HEK293T (cell line): ENCODE data around the gene NDUFS7.

ENCODE experiments used
- CTCF ChIA-PET: fragments of 350-600 bp; formaldehyde crosslinking; extraction: SDS; loops from one replicate; lab custom pipeline; 2021; ENCODE audit warnings: antibody characterized with exemption, inconsistent platforms; lab: Yijun Ruan, JAX
- POLR2A ChIA-PET: fragments of 350-600 bp; formaldehyde crosslinking; extraction: SDS; loops from one replicate; lab custom pipeline; 2020; ENCODE audit warnings: antibody characterized with exemption, inconsistent platforms; lab: Yijun Ruan, JAX
- DNase-seq: peaks from one replicate; pipeline ENCODE4 v3.0.0; 2012; ENCODE audit warnings: mixed read lengths; ENCODE audit errors: extremely low spot score
- ARNT ChIP-seq: fragments of 450-650 bp; IDR thresholded peaks from 2 replicates; pipeline ENCODE4 v1.6.1; 2017; ENCODE audit warnings: mild to moderate bottlenecking
- BHLHE40 ChIP-seq: fragments of 450-650 bp; IDR thresholded peaks from 2 replicates; pipeline ENCODE4 v1.6.1; 2016; ENCODE audit warnings: mild to moderate bottlenecking, moderate library complexity, borderline replicate concordance
- CTBP1 ChIP-seq: fragments of 450-650 bp; IDR thresholded peaks from 2 replicates; pipeline ENCODE4 v1.6.1; 2016; ENCODE audit warnings: borderline replicate concordance
- ELF4 ChIP-seq: fragments of 450-650 bp; IDR thresholded peaks from 2 replicates; pipeline ENCODE4 v1.6.1; 2017; ENCODE audit warnings: antibody characterized with exemption
- FOXA1 ChIP-seq: fragments of 450-650 bp; IDR thresholded peaks from 2 replicates; pipeline ENCODE4 v1.6.1; 2016; ENCODE audit warnings: mild to moderate bottlenecking
- FOXK2 ChIP-seq: fragments of 450-650 bp; IDR thresholded peaks from 2 replicates; pipeline ENCODE4 v1.6.1; 2016; ENCODE audit warnings: mild to moderate bottlenecking
- FOXM1 ChIP-seq: fragments of 450-650 bp; IDR thresholded peaks from 2 replicates; pipeline ENCODE4 v1.6.1; 2017; ENCODE audit warnings: mild to moderate bottlenecking, borderline replicate concordance
- HDGF ChIP-seq: fragments of 450-650 bp; IDR thresholded peaks from 2 replicates; pipeline ENCODE4 v1.6.1; 2017; ENCODE audit warnings: antibody characterized with exemption, borderline replicate concordance
- L3MBTL2 ChIP-seq: fragments of 450-650 bp; conservative IDR thresholded peaks from 2 replicates; pipeline ENCODE4 v1.6.1; 2016; ENCODE audit warnings: mild to moderate bottlenecking
- LEF1 ChIP-seq: fragments of 450-650 bp; IDR thresholded peaks from 2 replicates; pipeline ENCODE4 v1.6.1; 2017; ENCODE audit warnings: mild to moderate bottlenecking, borderline replicate concordance
- NFRKB ChIP-seq: fragments of 450-650 bp; IDR thresholded peaks from 2 replicates; pipeline ENCODE4 v1.6.1; 2016; ENCODE audit warnings: mild to moderate bottlenecking, moderate library complexity
- SP1 ChIP-seq: fragments of 450-650 bp; IDR thresholded peaks from 2 replicates; pipeline ENCODE4 v1.6.1; 2017
- SUZ12 ChIP-seq: fragments of 450-650 bp; IDR thresholded peaks from 2 replicates; pipeline ENCODE4 v1.6.1; 2016; ENCODE audit warnings: mild to moderate bottlenecking
- TARDBP ChIP-seq: fragments of 450-650 bp; IDR thresholded peaks from 2 replicates; pipeline ENCODE4 v1.6.1; 2016
- ZNF384 ChIP-seq: fragments of 450-650 bp; IDR thresholded peaks from 2 replicates; pipeline ENCODE4 v1.6.1; 2016
- TF ChIP-seq, protein P1 (sequence below): fragments of 450-650 bp; IDR thresholded peaks from 2 replicates; pipeline ENCODE4 v1.6.1; 2016

Gene NDUFS7

DNA sequence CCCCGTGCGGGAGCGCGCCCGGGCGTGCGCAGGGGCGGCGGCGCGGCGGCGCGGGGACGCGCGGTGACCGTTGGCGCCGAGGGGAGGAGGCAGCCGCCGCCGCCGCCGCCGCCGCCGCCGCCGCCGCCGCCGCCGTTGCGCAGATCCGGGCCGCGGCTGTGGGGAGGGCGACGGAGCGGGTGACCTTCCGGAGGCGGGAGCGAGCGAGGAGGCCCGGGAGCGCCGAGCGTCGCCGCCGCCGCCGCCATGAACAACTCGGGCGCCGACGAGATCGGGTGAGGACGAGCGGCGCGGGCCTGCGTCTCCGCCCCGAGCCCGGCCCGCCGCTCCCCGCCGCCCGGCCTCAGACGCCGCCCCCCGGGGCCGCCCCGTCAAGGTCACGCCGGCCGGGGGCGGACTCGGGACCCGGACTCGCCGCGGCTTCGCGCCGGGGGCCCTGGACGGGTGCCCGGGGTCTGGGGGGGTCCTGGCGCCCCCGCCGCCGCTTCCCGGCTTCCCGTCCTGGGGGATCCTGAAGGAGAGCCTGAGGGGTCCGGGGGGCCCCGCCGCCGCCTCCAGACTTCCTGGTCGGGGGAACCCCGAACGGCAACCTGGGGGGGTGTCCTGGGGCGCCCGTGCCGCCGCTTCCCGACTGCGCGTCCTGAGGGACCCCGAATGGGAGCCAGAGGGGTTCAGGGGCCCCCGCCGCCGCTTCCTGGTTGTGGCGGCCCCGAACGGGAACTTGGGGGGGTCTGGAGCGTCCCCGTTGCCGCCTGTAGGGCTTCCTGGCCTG, 24.0 kb downstream of the NDUFS7 start, which contains the start of gene DAZAP1:
Gene DAZAP1, plus strand, starts transcription at position 59 of the 772 bp plus-strand sequence. Its CDS starts 188 bp downstream, at position 247.
- CTCF ChIA-PET, result no interaction called here
- POLR2A ChIA-PET, result no interaction called here
- TF ChIP-seq LEF1 (no peak), SP1 (no peak), BHLHE40 (no peak), FOXK2 (no peak), ZNF384 (no peak), TARDBP (no peak), L3MBTL2 (no peak), ARNT (no peak), FOXM1 (no peak), NFRKB (no peak), HDGF (no peak), SUZ12 (no peak), ELF4 (no peak), CTBP1 (no peak), FOXA1 (no peak)
- TF ChIP-seq, protein P1, sequence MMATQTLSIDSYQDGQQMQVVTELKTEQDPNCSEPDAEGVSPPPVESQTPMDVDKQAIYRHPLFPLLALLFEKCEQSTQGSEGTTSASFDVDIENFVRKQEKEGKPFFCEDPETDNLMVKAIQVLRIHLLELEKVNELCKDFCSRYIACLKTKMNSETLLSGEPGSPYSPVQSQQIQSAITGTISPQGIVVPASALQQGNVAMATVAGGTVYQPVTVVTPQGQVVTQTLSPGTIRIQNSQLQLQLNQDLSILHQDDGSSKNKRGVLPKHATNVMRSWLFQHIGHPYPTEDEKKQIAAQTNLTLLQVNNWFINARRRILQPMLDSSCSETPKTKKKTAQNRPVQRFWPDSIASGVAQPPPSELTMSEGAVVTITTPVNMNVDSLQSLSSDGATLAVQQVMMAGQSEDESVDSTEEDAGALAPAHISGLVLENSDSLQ, result no peak
- DNase-seq, result no peak

DNA sequence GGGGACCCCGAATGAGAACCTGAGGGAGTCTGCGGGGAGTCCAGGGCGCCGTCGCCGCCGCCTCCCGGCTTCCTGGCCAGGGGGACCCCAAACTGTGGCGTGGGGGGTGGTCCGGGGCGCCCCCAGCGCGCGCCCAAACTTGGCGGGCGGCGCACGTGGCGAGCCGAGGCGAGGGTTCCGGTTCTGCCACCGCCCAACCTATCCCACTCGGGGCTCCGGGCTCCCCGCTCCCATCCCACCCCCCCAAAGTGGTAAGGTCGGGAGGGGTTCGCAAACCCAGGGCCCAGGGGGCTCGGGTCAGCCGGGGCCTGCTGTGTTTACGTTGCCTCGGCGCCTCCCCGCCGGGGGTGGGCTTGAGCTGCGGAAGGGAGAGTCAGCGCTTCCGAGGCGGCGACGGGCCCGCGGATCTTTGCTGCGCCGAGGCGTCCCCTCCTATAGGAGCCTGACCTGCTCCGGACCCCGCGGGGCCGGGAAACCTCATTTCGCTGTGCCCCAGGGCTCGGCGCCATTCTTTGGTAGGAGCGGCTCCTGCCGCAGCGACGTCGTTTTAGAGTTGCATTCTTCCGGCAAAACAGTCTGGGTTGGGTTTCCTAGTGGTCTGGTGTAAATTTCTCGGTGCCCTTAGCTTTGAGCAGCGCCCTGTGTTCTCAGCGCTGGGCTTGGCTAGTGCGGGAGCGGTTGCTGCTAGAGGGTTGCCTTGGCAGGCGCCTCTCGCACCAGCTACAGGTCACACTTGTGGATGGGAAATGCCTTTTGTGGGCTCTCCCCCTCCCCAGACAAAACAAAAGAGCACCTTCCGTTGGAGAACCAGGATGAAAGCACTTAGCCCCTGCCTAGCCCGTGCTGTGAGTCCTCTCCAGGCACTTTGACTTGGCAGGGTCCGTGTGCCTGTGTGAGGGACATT, 24.8 kb downstream of the NDUFS7 start:
- CTCF ChIA-PET, result interaction anchor here (0.6 kb wide), 1 partner anchor 28 kb away, joined by 3 read pairs; no protein-coding TSS in a partner anchor
- POLR2A ChIA-PET, result interaction anchor here (1.1 kb wide), 1 partner anchor 139 kb away, joined by 5 read pairs; the partner anchor contains the start of gene CIRBP
- TF ChIP-seq FOXA1, result no peak
- TF ChIP-seq FOXM1, result no peak
- no peak for TF ChIP-seq SP1
- no peak for TF ChIP-seq HDGF
- peak; percentile 71 for TF ChIP-seq L3MBTL2
- no peak for DNase-seq

DNA sequence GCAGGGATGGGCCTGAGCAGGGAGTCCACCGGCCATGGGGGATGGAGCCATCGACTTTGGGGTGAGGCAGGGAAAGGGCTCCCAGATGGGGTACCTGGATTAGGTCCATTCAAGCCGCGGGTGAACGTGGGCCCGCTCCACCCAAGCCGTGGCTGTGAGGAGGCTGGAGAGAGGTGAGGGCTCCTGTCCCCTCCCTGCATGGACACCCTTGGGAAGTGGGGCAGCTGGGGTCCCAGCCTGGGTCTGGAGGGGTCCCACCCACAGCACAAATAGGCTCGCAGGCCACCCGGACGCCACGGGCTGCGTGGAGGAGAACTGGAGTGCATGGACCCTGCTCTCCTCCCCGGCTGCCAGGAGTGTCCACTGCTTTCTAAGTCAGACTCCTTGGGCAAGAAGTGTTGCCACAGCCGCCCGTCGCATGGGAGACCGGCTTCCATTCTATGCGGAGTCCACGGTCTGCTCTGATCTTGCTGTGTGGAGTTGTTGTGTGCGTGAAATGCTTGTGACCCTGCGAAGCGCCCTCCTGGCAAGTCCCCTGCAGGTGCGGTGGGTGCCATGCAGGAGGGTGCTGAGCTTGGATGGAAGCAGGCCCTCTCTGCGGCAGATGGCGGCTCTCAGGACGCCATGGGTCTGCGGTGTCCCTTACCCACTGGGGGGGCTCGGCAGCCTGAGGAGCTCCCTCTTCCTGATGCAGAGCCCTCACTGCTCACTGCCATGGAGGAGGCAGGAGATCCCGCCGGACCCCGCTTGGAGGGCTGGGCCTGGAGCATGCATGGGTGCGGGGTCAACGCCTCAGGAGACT, 25.7 kb downstream of the NDUFS7 start:
- TF ChIP-seq HDGF (no peak), L3MBTL2 (no peak), ZNF384 (no peak), NFRKB (no peak), SP1 (no peak), ARNT (no peak), ELF4 (no peak), CTBP1 (no peak), BHLHE40 (no peak)
- DNase-seq, result no peak
- ChIA-PET CTCF (interaction anchor here (0.8 kb wide), 1 partner anchor 34 kb away, joined by 3 read pairs; no protein-coding TSS in a partner anchor), POLR2A (interaction anchor here (1.1 kb wide), 1 partner anchor 140 kb away, joined by 5 to 8 read pairs; the partner anchor contains the start of gene CIRBP)

DNA sequence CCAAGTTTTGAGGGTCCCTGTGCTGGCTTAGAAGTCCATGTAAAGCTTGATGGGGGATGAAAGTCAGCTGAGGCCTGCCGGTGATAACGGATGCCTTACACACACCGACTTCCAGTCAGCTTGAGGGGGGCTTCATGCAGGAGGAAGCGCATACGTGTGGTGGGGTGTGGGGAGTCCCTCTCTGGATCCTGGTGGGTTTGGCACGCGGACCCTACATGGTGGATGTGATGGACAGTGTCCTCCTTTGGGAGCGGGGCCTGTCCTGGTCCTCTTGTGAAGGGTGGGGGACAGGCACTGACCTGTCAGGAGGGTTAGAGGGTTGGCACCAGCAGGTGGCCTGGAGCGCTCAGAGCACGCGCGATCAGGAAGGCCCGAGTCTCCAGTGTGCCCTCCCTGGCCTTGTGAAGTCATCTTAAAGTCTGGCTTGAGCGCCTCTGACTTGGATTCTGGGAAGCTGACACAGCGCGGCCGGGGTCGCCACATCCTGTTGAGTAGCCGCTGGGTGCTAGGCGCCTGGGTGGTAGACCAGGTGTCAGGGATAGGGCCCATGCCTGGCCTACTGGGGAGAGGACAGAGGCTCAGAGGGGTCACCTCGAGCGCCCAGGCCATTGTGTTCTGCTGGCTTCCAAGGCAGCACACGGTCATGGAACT, 26.6 kb downstream of the NDUFS7 start:
- TF ChIP-seq ZNF384 (no peak), FOXK2 (no peak), FOXM1 (no peak)
- POLR2A ChIA-PET, result interaction anchor here (1.1 kb wide), 1 partner anchor 141 kb away, joined by 8 read pairs; the partner anchor contains the start of gene CIRBP
- no peak for DNase-seq
- CTCF ChIA-PET, result interaction anchor here (0.8 kb wide), 1 partner anchor 33 kb away, joined by 3 read pairs; no protein-coding TSS in a partner anchor

DNA sequence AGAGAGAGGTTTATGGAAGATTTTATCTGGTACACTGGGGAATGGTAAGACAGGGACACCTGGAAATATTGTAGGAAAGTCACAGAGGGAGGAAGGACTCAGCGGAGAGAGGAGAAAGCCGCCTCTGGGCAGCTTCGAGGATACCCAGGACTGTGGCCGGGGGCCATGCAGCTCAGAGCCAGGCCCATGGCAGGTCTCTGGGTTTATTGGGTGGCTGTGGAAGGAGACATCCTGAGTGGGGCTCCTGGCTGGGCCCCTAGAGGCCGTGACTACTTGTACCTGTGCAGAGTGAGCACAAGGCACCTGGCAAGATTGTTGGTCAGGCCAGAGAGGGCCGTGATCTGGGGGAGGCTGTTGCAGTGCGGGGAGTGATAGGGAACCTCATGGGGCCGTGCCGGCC, 27.1 kb downstream of the NDUFS7 start:
- no peak for TF ChIP-seq SUZ12
- no peak for TF ChIP-seq BHLHE40
- no peak for TF ChIP-seq ELF4
- TF ChIP-seq, protein P1, result no peak
- TF ChIP-seq NFRKB, result no peak
- ChIA-PET POLR2A (no interaction called here), CTCF (no interaction called here)
- DNase-seq, result no peak
